Ascending aorta (tissue), 2 donors: Measurements from ENCODE around the gene NOL9. TPM values are rescaled to one million over a fixed set of nuclear protein-coding genes. Genes with fewer than 3 reads are reported as not detected.
A peak's percentile ranks its signal among the peaks of the same experiment; 100 is the strongest.

Source experiments
- DNase-seq, 2 donors: peaks; one replicate each; pipeline ENCODE4 v3.0.0-alpha.2; 2019; ENCODE audit warnings: low spot score in 2 of 2
- H3K27ac ChIP-seq, 2 donors: fragments of 200-600 bp; sonication (generic); one replicate each; pipeline ENCODE4 v1.5.1; 2016 to 2017; ENCODE audit warnings: mild to moderate bottlenecking in 1 of 2
- H3K27me3 ChIP-seq: fragments of 200-600 bp; sonication (generic); one replicate; pipeline ENCODE4 v1.5.1; 2017
- H3K36me3 ChIP-seq, 2 donors: fragments of 200-600 bp; sonication (generic); one replicate each; pipeline ENCODE4 v1.5.1; 2016
- H3K4me1 ChIP-seq, 2 donors: fragments of 200-600 bp; sonication (generic); one replicate each; pipeline ENCODE4 v1.5.1; 2016 to 2017; ENCODE audit warnings: mild to moderate bottlenecking in 1 of 2
- H3K4me3 ChIP-seq, 2 donors: fragments of 200-600 bp; sonication (generic); one replicate each; pipeline ENCODE4 v1.5.1; 2016 to 2017; ENCODE audit warnings: mild to moderate bottlenecking in 1 of 2
- H3K9me3 ChIP-seq, 2 donors: fragments of 200-600 bp; sonication (generic); one replicate each; pipeline ENCODE4 v1.5.1; 2016
- CTCF ChIP-seq, 3 experiments: fragments of 200-600 bp in 2 of 3; fragments of 450-650 bp in 1 of 3; sonication (generic) in 2 of 3; IDR thresholded peaks; one replicate each; pipeline ENCODE4 v1.5.1; 2016 to 2019; ENCODE audit warnings: antibody characterized with exemption in 3 of 3, mild to moderate bottlenecking in 1 of 3, moderate library complexity in 1 of 3
- intact Hi-C: fragments of 100-400 bp; cut with DNase I; formaldehyde crosslinking; loops from one replicate; pipeline ENCODE4 v1.15.1; 2023
- total RNA-seq: library from RNA; depleted of rRNA; stranded (reverse); fragments of >200 nt; gene quantifications from one replicate; pipeline ENCODE4 v1.1.0, GENCODE V29; 2016

The NOL9 gene
- 31.0 TPM for total RNA-seq

- no peaks in the 10 kb centered on the region for H3K27me3 ChIP-seq
- H3K4me3 ChIP-seq = peak within 1 kb of the TSS; percentile 65 to 98
- DNase-seq = peak; percentile 73 to 96
- H3K4me1 ChIP-seq = peaks cover 9 to 20% of the 10 kb centered on the region in 2 donors
- intact Hi-C loops = loop anchor here (1.0 to 10.0 kb wide), 9 partner anchors 25 to 159 kb away; partner anchors contain the start of genes ACOT7, DNAJC11, PLEKHG5 and ZBTB48
- no peaks in the 10 kb centered on the region for H3K9me3 ChIP-seq
- peak within 1 kb of the TSS; percentile 66 to 70 for H3K27ac ChIP-seq
- H3K36me3 ChIP-seq = peaks cover 11 to 15% of the 10 kb centered on the region in 2 donors
- peak; percentile 96 to 97 (median 97) for TF ChIP-seq CTCF (IDR thresholded peaks at IDR 0.05)
Observed at GRCh38 chr1:6554031-6554906, at the start of gene NOL9. NOL9 (minus strand) TSS chr1:6554513; CDS start chr1:6554502, 11 bp downstream.

GRCh38 chr1:6603238-6603914 lies 49.1 kb upstream of the NOL9 start:
- H3K4me3 ChIP-seq = peak overlapping the region; percentile 92 to 95
- H3K4me1 ChIP-seq = peaks cover 15 to 30% of the 10 kb centered on the region in 2 donors
- peaks cover 13 to 14% of the 10 kb centered on the region in 2 donors for H3K36me3 ChIP-seq
- DNase-seq = peak in 1 of 2 donors; percentile 87
- intact Hi-C loops = loop anchor here (2.0 kb wide), 1 partner anchor 181 kb away; the partner anchor contains the start of gene CAMTA1
- H3K9me3 ChIP-seq = no peaks in the 10 kb centered on the region
- peak overlapping the region; percentile 98 to 99 for H3K27ac ChIP-seq
- TF ChIP-seq CTCF (IDR thresholded peaks at IDR 0.05) = peak in 1 of 3 experiments; percentile 9
- no peaks in the 10 kb centered on the region for H3K27me3 ChIP-seq

GRCh38 chr1:6602669-6603237 lies 48.4 kb upstream of the NOL9 start, which contains the start of gene KLHL21:
KLHL21 (minus strand) TSS chr1:6602869; CDS start chr1:6602817, 52 bp downstream.
- intact Hi-C loops = loop anchor here (2.0 kb wide), 1 partner anchor 182 kb away; the partner anchor contains the start of gene CAMTA1
- H3K9me3 ChIP-seq = no peaks in the 10 kb centered on the region
- TF ChIP-seq CTCF (IDR thresholded peaks at IDR 0.05) = no peak
- peaks cover 20 to 36% of the 10 kb centered on the region in 2 donors for H3K4me1 ChIP-seq
- no peaks in the 10 kb centered on the region for H3K27me3 ChIP-seq
- peak within 1 kb of the TSS; percentile 98 to 99 for H3K27ac ChIP-seq
- peak within 1 kb of the TSS; percentile 92 to 95 for H3K4me3 ChIP-seq
- DNase-seq = peak; percentile 77 to 96
- peaks cover 19 to 20% of the 10 kb centered on the region in 2 donors for H3K36me3 ChIP-seq

- Histone ChIP-seq H3K9me3 (no peaks in the 10 kb centered on the region), H3K36me3 (peaks cover 26 to 27% of the 10 kb centered on the region in 2 donors), H3K27me3 (no peaks in the 10 kb centered on the region), H3K27ac (peak overlapping the region; percentile 98 to 99), H3K4me3 (peak overlapping the region; percentile 92 to 95), H3K4me1 (peaks cover 23 to 42% of the 10 kb centered on the region in 2 donors)
- TF ChIP-seq CTCF (IDR thresholded peaks at IDR 0.05) = no peak
- no peak for DNase-seq
- intact Hi-C loops = loop anchor here (1.0 to 2.0 kb wide), 5 partner anchors 23 to 183 kb away; partner anchors contain the start of genes CAMTA1, NOL9, TAS1R1 and ZBTB48
Observed at GRCh38 chr1:6601923-6602668, 47.8 kb upstream of the NOL9 start.
